Trophoblast cell (in vitro differentiated cells and primary cell): ENCODE results near the gene TTI1.

Experiments
- DNase-seq, 2 donors: peaks; one replicate each; pipeline ENCODE4 v3.0.0-alpha.2; 2016
- H2AFZ ChIP-seq: 2 replicates; pipeline ENCODE4 v1.6.1; 2013; ENCODE audit warnings: low read length, moderate library complexity, mild to moderate bottlenecking; ENCODE audit not compliant: insufficient read depth, poor library complexity
- H2AK5ac ChIP-seq: 2 replicates; pipeline ENCODE4 v1.6.1; 2013; ENCODE audit warnings: mild to moderate bottlenecking, low read length
- H2BK120ac ChIP-seq: 2 replicates; pipeline ENCODE4 v1.6.1; 2013; ENCODE audit warnings: low read length, mild to moderate bottlenecking, moderate library complexity; ENCODE audit not compliant: insufficient read depth, poor library complexity
- H2BK12ac ChIP-seq: 2 replicates; pipeline ENCODE4 v1.6.1; 2013; ENCODE audit warnings: mild to moderate bottlenecking, low read length, moderate library complexity
- H2BK5ac ChIP-seq: 2 replicates; pipeline ENCODE4 v1.6.1; 2013; ENCODE audit warnings: low read length, low read depth, moderate library complexity, mild to moderate bottlenecking; ENCODE audit not compliant: poor library complexity
- H3K14ac ChIP-seq: 2 replicates; pipeline ENCODE4 v1.6.1; 2013; ENCODE audit warnings: mild to moderate bottlenecking, low read length
- H3K18ac ChIP-seq: 2 replicates; pipeline ENCODE4 v1.6.1; 2013; ENCODE audit warnings: mild to moderate bottlenecking, low read length
- H3K23ac ChIP-seq: 2 replicates; pipeline ENCODE4 v1.6.1; 2013; ENCODE audit warnings: low read length
- H3K27ac ChIP-seq: 2 replicates; pipeline ENCODE4 v1.5.1; 2013; ENCODE audit warnings: low read depth, mild to moderate bottlenecking, inconsistent platforms, low read length, moderate library complexity
- H3K27me3 ChIP-seq: 2 replicates; pipeline ENCODE4 v1.6.1; 2013; ENCODE audit warnings: inconsistent platforms, mild to moderate bottlenecking, low read length, moderate library complexity; ENCODE audit not compliant: insufficient read depth
- H3K36me3 ChIP-seq, 2 experiments: 1 replicate in 1 of 2; 2 replicates in 1 of 2; pipeline ENCODE4 v1.6.1; 2013; ENCODE audit warnings: low read length in 2 of 2, mild to moderate bottlenecking in 2 of 2, moderate library complexity in 1 of 2; ENCODE audit not compliant: insufficient read depth in 2 of 2, control insufficient read depth in 1 of 2
- H3K4ac ChIP-seq: 2 replicates; pipeline ENCODE4 v1.6.1; 2013; ENCODE audit warnings: low read depth, mild to moderate bottlenecking, low read length, moderate library complexity
- H3K4me1 ChIP-seq, 2 experiments: 1 replicate in 1 of 2; 2 replicates in 1 of 2; pipeline ENCODE4 v1.6.1; 2013; ENCODE audit warnings: low read length in 2 of 2, mild to moderate bottlenecking in 2 of 2, moderate library complexity in 1 of 2; ENCODE audit not compliant: insufficient read depth in 2 of 2, control insufficient read depth in 1 of 2
- H3K4me2 ChIP-seq: 2 replicates; pipeline ENCODE4 v1.6.1; 2013; ENCODE audit warnings: inconsistent platforms, mild to moderate bottlenecking, low read length, moderate library complexity
- H3K4me3 ChIP-seq: 2 replicates; pipeline ENCODE4 v1.5.1; 2013; ENCODE audit warnings: mild to moderate bottlenecking, low read depth, low read length, inconsistent platforms
- H3K79me1 ChIP-seq: one replicate; pipeline ENCODE4 v1.6.1; 2013; ENCODE audit warnings: low read length
- H3K79me2 ChIP-seq: 2 replicates; pipeline ENCODE4 v1.6.1; 2013; ENCODE audit warnings: low read length, mild to moderate bottlenecking; ENCODE audit not compliant: control insufficient read depth, insufficient read depth, poor library complexity
- H3K9ac ChIP-seq: 2 replicates; pipeline ENCODE4 v1.6.1; 2013; ENCODE audit warnings: mild to moderate bottlenecking, low read length
- H3K9me3 ChIP-seq: 2 replicates; pipeline ENCODE4 v1.6.1; 2013; ENCODE audit warnings: low read depth, mild to moderate bottlenecking, control low read depth, inconsistent platforms, low read length; ENCODE audit not compliant: insufficient read depth
- H4K12ac ChIP-seq: 2 replicates; pipeline ENCODE4 v1.6.1; 2013; ENCODE audit warnings: low read depth, mild to moderate bottlenecking, low read length, moderate library complexity
- H4K8ac ChIP-seq: 2 replicates; pipeline ENCODE4 v1.6.1; 2013; ENCODE audit warnings: low read depth, mild to moderate bottlenecking, low read length, moderate library complexity
- H4K91ac ChIP-seq: one replicate; pipeline ENCODE4 v1.6.1; 2013; ENCODE audit warnings: low read depth, mild to moderate bottlenecking, low read length, moderate library complexity
- WGBS: extraction: QIAGEN DNeasy Blood & Tissue Kit; methylation state at CpG from one replicate; pipeline ENCODE4 v1.1.7; 2013; ENCODE audit warnings: missing lambda C conversion rate; ENCODE audit not compliant: insufficient read length, insufficient coverage; ENCODE audit errors: extremely low coverage; 5-methylcytosine and 5-hydroxymethylcytosine counted together

The TTI1 gene

DNA sequence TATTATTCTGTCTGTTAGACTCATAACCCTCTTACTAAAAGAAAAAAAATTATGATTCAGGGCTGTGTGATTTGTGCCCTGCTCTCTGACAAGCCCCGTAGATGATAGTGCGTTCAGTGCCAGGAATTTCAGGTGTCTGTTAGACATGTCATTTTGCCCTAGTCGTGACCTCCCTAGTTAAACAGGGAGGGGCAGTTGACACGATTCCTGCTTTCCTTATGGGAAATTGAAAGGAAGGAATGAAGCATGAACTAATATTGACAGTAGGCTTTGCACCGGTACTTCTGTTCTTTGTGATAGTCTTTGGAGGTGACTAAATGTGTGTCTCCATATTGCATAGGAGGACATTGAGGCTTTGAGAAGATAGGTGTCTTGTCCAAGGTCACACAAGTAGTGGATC is 26.6 kb upstream of the TTI1 start:
- Histone ChIP-seq H3K9ac (no peak overlapping the region), H4K91ac (peak overlapping the region; percentile 11), H3K4ac (no peak overlapping the region), H3K4me1 (peaks cover 0 to 6% of the 10 kb centered on the region in 2 experiments), H3K18ac (no peak overlapping the region), H3K27ac (peak overlapping the region; percentile 60), H4K8ac (no peak overlapping the region), H3K36me3 (peaks cover 14 to 37% of the 10 kb centered on the region in 2 experiments), H2BK5ac (peak overlapping the region; percentile 4), H3K4me2 (no peak overlapping the region), H4K12ac (no peak overlapping the region), H2AFZ (no peak overlapping the region), H3K27me3 (no peaks in the 10 kb centered on the region), H3K4me3 (no peak overlapping the region), H3K14ac (no peak overlapping the region), H2BK12ac (no peak overlapping the region), H3K23ac (no peak overlapping the region), H3K79me1 (peaks cover 14% of the 10 kb centered on the region), H3K79me2 (no peaks in the 10 kb centered on the region), H2BK120ac (peak overlapping the region; percentile 6), H3K9me3 (no peaks in the 10 kb centered on the region), H2AK5ac (no peak overlapping the region)
- WGBS: no CpG with 5 or more reads among the region's 5 CpGs
- no peak for DNase-seq

DNA sequence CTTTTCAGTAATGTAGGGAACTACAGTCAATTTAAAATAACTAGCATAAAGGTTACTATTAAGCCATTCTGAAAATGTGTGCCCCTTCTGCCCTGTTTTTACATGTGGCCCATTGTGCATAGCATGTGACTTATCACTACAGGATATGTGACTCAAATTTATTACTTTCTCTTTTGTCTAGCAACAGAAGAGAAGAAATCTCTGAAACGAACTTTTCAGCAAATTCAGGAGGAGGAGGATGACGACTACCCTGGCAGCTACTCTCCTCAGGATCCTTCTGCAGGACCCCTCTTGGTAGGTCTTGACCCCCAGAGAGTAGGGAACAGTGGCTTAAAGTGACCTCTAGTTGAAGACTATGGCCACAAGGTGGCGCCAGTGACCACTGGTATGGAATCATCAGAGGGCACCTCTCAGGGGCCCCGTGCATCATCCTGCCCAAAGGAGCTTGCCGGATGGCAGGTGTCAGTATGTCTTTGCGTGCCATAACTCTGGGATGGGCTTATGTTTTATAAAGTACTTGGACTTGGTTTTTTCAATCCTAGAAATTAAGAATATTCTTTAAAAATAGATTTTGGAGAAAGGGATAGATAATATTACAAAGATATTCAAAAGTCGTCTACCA is 24.2 kb upstream of the TTI1 start:
- H3K4me3 ChIP-seq: no peak overlapping the region
- H3K79me1 ChIP-seq: peaks cover 17% of the 10 kb centered on the region
- no CpG with 5 or more reads among the region's 7 CpGs for WGBS
- H4K91ac ChIP-seq: no peak overlapping the region
- H2AK5ac ChIP-seq: no peak overlapping the region
- H3K4me1 ChIP-seq: peaks cover 11 to 18% of the 10 kb centered on the region in 2 experiments
- no peak overlapping the region for H2BK120ac ChIP-seq
- H2AFZ ChIP-seq: no peak overlapping the region
- H3K4ac ChIP-seq: no peak overlapping the region
- DNase-seq: peak; percentile 69 to 94
- no peak overlapping the region for H4K12ac ChIP-seq
- no peak overlapping the region for H3K27ac ChIP-seq
- no peak overlapping the region for H4K8ac ChIP-seq
- H2BK12ac ChIP-seq: no peak overlapping the region
- H3K14ac ChIP-seq: no peak overlapping the region
- H2BK5ac ChIP-seq: no peak overlapping the region
- H3K4me2 ChIP-seq: no peak overlapping the region
- H3K79me2 ChIP-seq: peaks cover 2% of the 10 kb centered on the region
- no peaks in the 10 kb centered on the region for H3K27me3 ChIP-seq
- no peak overlapping the region for H3K18ac ChIP-seq
- no peak overlapping the region for H3K23ac ChIP-seq
- H3K9me3 ChIP-seq: no peaks in the 10 kb centered on the region
- no peak overlapping the region for H3K9ac ChIP-seq
- H3K36me3 ChIP-seq: peaks cover 3 to 23% of the 10 kb centered on the region in 2 experiments

DNA sequence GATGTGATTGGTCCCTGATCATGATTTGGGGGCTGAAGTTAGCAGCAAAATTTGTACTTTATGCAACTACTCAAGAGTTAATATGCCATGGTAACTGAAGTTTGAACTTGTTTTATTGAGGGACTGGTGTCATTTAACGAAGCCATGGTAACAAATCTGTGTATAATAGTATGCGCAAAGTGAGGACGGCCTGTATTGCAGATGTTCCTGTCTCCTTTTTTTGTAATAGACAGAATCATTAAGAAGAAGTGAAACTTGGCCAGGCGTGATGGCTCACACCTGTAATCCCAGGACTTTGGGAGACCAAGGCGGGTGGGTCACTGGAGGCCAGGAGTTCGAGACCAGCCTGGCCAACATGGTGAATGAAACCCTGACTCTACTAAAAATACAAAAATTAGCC is 22.6 kb upstream of the TTI1 start:
- H3K36me3 ChIP-seq: peaks cover 3 to 16% of the 10 kb centered on the region in 2 experiments
- H3K4me2 ChIP-seq: no peak overlapping the region
- H3K9ac ChIP-seq: no peak overlapping the region
- H2BK5ac ChIP-seq: no peak overlapping the region
- no peak overlapping the region for H4K91ac ChIP-seq
- H3K4me1 ChIP-seq: peaks cover 11 to 18% of the 10 kb centered on the region in 2 experiments
- H3K27me3 ChIP-seq: no peaks in the 10 kb centered on the region
- H3K27ac ChIP-seq: no peak overlapping the region
- H3K4ac ChIP-seq: no peak overlapping the region
- DNase-seq: no peak
- H3K9me3 ChIP-seq: no peaks in the 10 kb centered on the region
- no peak overlapping the region for H3K18ac ChIP-seq
- H3K14ac ChIP-seq: no peak overlapping the region
- no peak overlapping the region for H2AFZ ChIP-seq
- H4K12ac ChIP-seq: no peak overlapping the region
- no peak overlapping the region for H3K23ac ChIP-seq
- WGBS: no CpG with 5 or more reads among the region's 6 CpGs
- H3K79me2 ChIP-seq: peaks cover 2% of the 10 kb centered on the region
- H3K4me3 ChIP-seq: no peak overlapping the region
- no peak overlapping the region for H2AK5ac ChIP-seq
- no peak overlapping the region for H4K8ac ChIP-seq
- H3K79me1 ChIP-seq: peaks cover 6% of the 10 kb centered on the region
- H2BK12ac ChIP-seq: no peak overlapping the region
- no peak overlapping the region for H2BK120ac ChIP-seq

DNA sequence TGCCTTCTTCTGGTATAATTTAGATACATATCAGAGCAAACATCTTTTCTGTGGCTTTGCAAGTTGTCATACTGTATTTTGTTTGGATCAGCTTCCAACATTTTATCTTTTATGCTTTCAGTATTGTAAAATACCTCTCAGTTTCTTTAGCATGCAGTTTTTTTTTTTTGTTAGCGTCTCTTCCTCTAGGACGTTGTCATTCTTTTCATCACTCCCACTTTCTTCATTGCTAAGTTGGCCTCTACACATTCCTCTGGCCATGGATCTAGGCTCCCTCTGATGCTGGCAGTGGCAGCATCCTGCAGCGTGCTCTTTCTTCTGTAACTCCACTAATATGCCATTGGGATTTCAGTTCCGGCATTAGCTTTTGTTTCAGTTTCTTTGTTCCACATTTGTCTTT is 22.0 kb upstream of the TTI1 start:
- H4K91ac ChIP-seq: no peak overlapping the region

More for the DNA sequence above, 22.0 kb upstream of the TTI1 start:
- Histone ChIP-seq H3K4me3 (no peak overlapping the region), H4K12ac (no peak overlapping the region), H3K4ac (no peak overlapping the region), H2AFZ (no peak overlapping the region), H3K27ac (no peak overlapping the region), H3K79me1 (peaks cover 6% of the 10 kb centered on the region), H2BK120ac (no peak overlapping the region), H3K9ac (no peak overlapping the region), H3K9me3 (no peaks in the 10 kb centered on the region), H3K14ac (no peak overlapping the region), H3K23ac (no peak overlapping the region), H4K8ac (no peak overlapping the region), H3K18ac (no peak overlapping the region), H3K36me3 (peaks cover 3 to 16% of the 10 kb centered on the region in 2 experiments), H3K27me3 (no peaks in the 10 kb centered on the region), H3K79me2 (peaks cover 2% of the 10 kb centered on the region), H2BK5ac (no peak overlapping the region), H3K4me1 (peaks cover 11 to 15% of the 10 kb centered on the region in 2 experiments), H2AK5ac (no peak overlapping the region), H3K4me2 (no peak overlapping the region), H2BK12ac (no peak overlapping the region)
- DNase-seq: no peak
- WGBS: no CpG with 5 or more reads among the region's 4 CpGs
